GM19397 (cell line): Measurements from ENCODE around the gene ST6GALNAC2.
"Not testable (repeated sequence)": the region's sequence is repeated elsewhere in the genome, so short reads cannot be mapped to it uniquely, and the experiment has no call there.

Experiments
- ATAC-seq: cut with Tn5 transposase; IDR thresholded peaks from one replicate; pipeline ENCODE4 v1.9.1; 2021; ENCODE audit warnings: mild to moderate bottlenecking, moderate library complexity; ENCODE audit not compliant: unreplicated experiment

Gene ST6GALNAC2

GRCh38 chr17:76572201-76572910 lies 13.3 kb downstream of the ST6GALNAC2 start:
- ATAC-seq = no peak

- no peak for ATAC-seq
Observed at GRCh38 chr17:76570877-76571471, 14.7 kb downstream of the ST6GALNAC2 start.

GRCh38 chr17:76570457-76570856 lies 15.2 kb downstream of the ST6GALNAC2 start:
- ATAC-seq = no peak

- ATAC-seq = no peak
Observed at GRCh38 chr17:76569607-76570279, 15.9 kb downstream of the ST6GALNAC2 start.

- ATAC-seq = no peak
Observed at GRCh38 chr17:76568811-76569221, 16.8 kb downstream of the ST6GALNAC2 start.

GRCh38 chr17:76567634-76568432 lies 17.8 kb downstream of the ST6GALNAC2 start:
- ATAC-seq = no peak

GRCh38 chr17:76566988-76567431 lies 18.6 kb downstream of the ST6GALNAC2 start:
- ATAC-seq = no peak

GRCh38 chr17:76566613-76566943 lies 19.1 kb downstream of the ST6GALNAC2 start:
- ATAC-seq = no peak

- no peak for ATAC-seq
Observed at GRCh38 chr17:76565728-76566612, 19.7 kb downstream of the ST6GALNAC2 start.

GRCh38 chr17:76564991-76565727 lies 20.5 kb downstream of the ST6GALNAC2 start:
- not testable (repeated sequence) for ATAC-seq

- not testable (repeated sequence) for ATAC-seq
Observed at GRCh38 chr17:76563359-76563758, 22.3 kb downstream of the ST6GALNAC2 start.

- no peak for ATAC-seq
Observed at GRCh38 chr17:76562734-76563148, 22.9 kb downstream of the ST6GALNAC2 start.

GRCh38 chr17:76561799-76562268 lies 23.8 kb downstream of the ST6GALNAC2 start:
- no peak for ATAC-seq

GRCh38 chr17:76561332-76561731 lies 24.3 kb downstream of the ST6GALNAC2 start:
- ATAC-seq = no peak

GRCh38 chr17:76560877-76561221 lies 24.8 kb downstream of the ST6GALNAC2 start:
- ATAC-seq = no peak

GRCh38 chr17:76560036-76560876 lies 25.4 kb downstream of the ST6GALNAC2 start:
- no peak for ATAC-seq

GRCh38 chr17:76559460-76559859 lies 26.2 kb downstream of the ST6GALNAC2 start:
- ATAC-seq = not testable (repeated sequence)

GRCh38 chr17:76558198-76559095 lies 27.2 kb downstream of the ST6GALNAC2 start:
- no peak for ATAC-seq
